GM18909 (cell line): ENCODE results near the gene VSIR.

Experiments used
- ATAC-seq: cut with Tn5 transposase; IDR thresholded peaks from one replicate; pipeline ENCODE4 v1.9.1; 2021; ENCODE audit warnings: mild to moderate bottlenecking; ENCODE audit not compliant: unreplicated experiment, poor library complexity

VSIR gene

GRCh38 chr10:71700731-71701368, 72.5 kb downstream of the VSIR start:
- ATAC-seq, result no peak

- no peak for ATAC-seq
These were observed 74.6 kb downstream of the VSIR start for GRCh38 chr10:71698737-71699136.

GRCh38 chr10:71697938-71698709, 75.2 kb downstream of the VSIR start:
- no peak for ATAC-seq
